MM.1S (cell line): Measurements from ENCODE around the gene OR10S1.

Source experiments
- DNase-seq: peaks from one replicate; pipeline ENCODE4 v3.0.0-alpha.2; 2015
- H2AFZ ChIP-seq: fragments of 300-600 bp; sonication (generic); 2 replicates; pipeline ENCODE4 v1.6.0; 2016; ENCODE audit warnings: antibody characterized with exemption, low read length
- H3F3A ChIP-seq: fragments of 300-600 bp; sonication (generic); 2 replicates; pipeline ENCODE4 v1.6.1; 2016; ENCODE audit warnings: mild to moderate bottlenecking, antibody characterized with exemption, low read length, moderate library complexity, mixed read lengths; ENCODE audit not compliant: insufficient read depth
- H3K27ac ChIP-seq: fragments of 300-600 bp; sonication (generic); 2 replicates; pipeline ENCODE4 v1.5.1; 2016; ENCODE audit warnings: mild to moderate bottlenecking, low read length
- H3K27me3 ChIP-seq: fragments of 300-600 bp; sonication (generic); replicated peaks from 2 replicates; pipeline ENCODE4 v1.6.0; 2016; ENCODE audit warnings: low read length; ENCODE audit not compliant: insufficient read depth
- H3K36me3 ChIP-seq: fragments of 300-600 bp; sonication (generic); replicated peaks from 2 replicates; pipeline ENCODE4 v1.6.1; 2016; ENCODE audit warnings: mild to moderate bottlenecking, low read length, mixed read lengths; ENCODE audit not compliant: insufficient read depth
- H3K4me1 ChIP-seq: fragments of 300-600 bp; sonication (generic); 2 replicates; pipeline ENCODE4 v1.6.1; 2016; ENCODE audit warnings: low read length, mixed read lengths
- H3K4me2 ChIP-seq: fragments of 300-600 bp; sonication (generic); 2 replicates; pipeline ENCODE4 v1.6.0; 2016; ENCODE audit warnings: low read depth, low read length
- H3K4me3 ChIP-seq: fragments of 300-600 bp; sonication (generic); 2 replicates; pipeline ENCODE4 v1.5.1; 2016; ENCODE audit warnings: low read length, mixed read lengths
- H3K79me2 ChIP-seq: fragments of 300-600 bp; sonication (generic); 2 replicates; pipeline ENCODE4 v1.6.1; 2016; ENCODE audit warnings: mixed run types, low read length, mixed read lengths
- H3K9ac ChIP-seq: fragments of 300-600 bp; sonication (generic); 2 replicates; pipeline ENCODE4 v1.6.1; 2016; ENCODE audit warnings: low read length, mixed read lengths
- H3K9me2 ChIP-seq: fragments of 300-600 bp; sonication (generic); replicated peaks from 2 replicates; pipeline ENCODE4 v1.6.1; 2016; ENCODE audit warnings: mild to moderate bottlenecking, low read length, mixed read lengths; ENCODE audit not compliant: insufficient read depth
- H3K9me3 ChIP-seq: fragments of 300-600 bp; sonication (generic); replicated peaks from 2 replicates; pipeline ENCODE4 v1.6.1; 2016; ENCODE audit warnings: mild to moderate bottlenecking, low read length, mixed read lengths; ENCODE audit not compliant: insufficient read depth
- H4K20me1 ChIP-seq: fragments of 300-600 bp; sonication (generic); 2 replicates; pipeline ENCODE4 v1.6.1; 2016; ENCODE audit warnings: mild to moderate bottlenecking, low read length, moderate library complexity, mixed read lengths; ENCODE audit not compliant: insufficient read depth
- EZH2 ChIP-seq: fragments of 300-600 bp; sonication (generic); optimal IDR thresholded peaks from 2 replicates; pipeline ENCODE3; 2017; ENCODE audit warnings: low read depth, mild to moderate bottlenecking, antibody characterized with exemption, low read length, mixed read lengths
- EZH2phosphoT487 ChIP-seq: fragments of 300-600 bp; sonication (generic); IDR thresholded peaks from 2 replicates; pipeline ENCODE4 v1.6.1; 2018; ENCODE audit warnings: antibody characterized with exemption, low read length
- TF ChIP-seq, protein P1 (sequence below): fragments of 300-600 bp; sonication (generic); IDR thresholded peaks from 2 replicates; pipeline ENCODE4 v1.5.1; 2016; ENCODE audit warnings: antibody characterized with exemption, low read length, mixed read lengths

Gene OR10S1

DNA sequence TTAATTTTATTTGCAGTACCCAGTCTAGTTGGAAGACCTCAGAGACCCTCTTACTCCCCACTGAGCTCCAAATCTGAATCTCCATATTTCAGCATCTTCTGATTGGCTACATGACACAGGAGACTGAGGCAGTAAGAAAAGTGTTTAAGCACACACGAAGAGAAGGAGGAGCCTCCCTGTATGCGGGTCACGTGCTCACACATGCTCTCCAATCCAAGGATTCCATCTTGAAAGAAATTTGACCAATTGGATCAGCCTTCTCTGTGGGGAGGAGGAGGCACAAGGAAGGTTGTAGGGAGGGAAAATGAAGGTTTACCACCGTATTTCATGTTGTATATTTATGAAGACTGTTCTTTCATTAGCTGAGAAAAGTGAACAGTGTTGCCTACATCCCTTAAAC is 35.2 kb downstream of the OR10S1 start:
- Histone ChIP-seq H3K9me2 (no peaks in the 10 kb centered on the region), H3K4me1 (no peaks in the 10 kb centered on the region), H3K9ac (no peak overlapping the region), H3K27ac (no peak overlapping the region), H3K9me3 (no peaks in the 10 kb centered on the region), H3K79me2 (no peaks in the 10 kb centered on the region), H3K36me3 (no peaks in the 10 kb centered on the region), H3K4me2 (no peak overlapping the region), H3K4me3 (no peak overlapping the region), H3K27me3 (no peaks in the 10 kb centered on the region), H4K20me1 (no peaks in the 10 kb centered on the region), H3F3A (no peaks in the 10 kb centered on the region), H2AFZ (no peak overlapping the region)
- TF ChIP-seq, protein P1, sequence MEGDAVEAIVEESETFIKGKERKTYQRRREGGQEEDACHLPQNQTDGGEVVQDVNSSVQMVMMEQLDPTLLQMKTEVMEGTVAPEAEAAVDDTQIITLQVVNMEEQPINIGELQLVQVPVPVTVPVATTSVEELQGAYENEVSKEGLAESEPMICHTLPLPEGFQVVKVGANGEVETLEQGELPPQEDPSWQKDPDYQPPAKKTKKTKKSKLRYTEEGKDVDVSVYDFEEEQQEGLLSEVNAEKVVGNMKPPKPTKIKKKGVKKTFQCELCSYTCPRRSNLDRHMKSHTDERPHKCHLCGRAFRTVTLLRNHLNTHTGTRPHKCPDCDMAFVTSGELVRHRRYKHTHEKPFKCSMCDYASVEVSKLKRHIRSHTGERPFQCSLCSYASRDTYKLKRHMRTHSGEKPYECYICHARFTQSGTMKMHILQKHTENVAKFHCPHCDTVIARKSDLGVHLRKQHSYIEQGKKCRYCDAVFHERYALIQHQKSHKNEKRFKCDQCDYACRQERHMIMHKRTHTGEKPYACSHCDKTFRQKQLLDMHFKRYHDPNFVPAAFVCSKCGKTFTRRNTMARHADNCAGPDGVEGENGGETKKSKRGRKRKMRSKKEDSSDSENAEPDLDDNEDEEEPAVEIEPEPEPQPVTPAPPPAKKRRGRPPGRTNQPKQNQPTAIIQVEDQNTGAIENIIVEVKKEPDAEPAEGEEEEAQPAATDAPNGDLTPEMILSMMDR = no peak
- TF ChIP-seq EZH2phosphoT487 = no peak
- no peak for TF ChIP-seq EZH2
- DNase-seq = no peak

DNA sequence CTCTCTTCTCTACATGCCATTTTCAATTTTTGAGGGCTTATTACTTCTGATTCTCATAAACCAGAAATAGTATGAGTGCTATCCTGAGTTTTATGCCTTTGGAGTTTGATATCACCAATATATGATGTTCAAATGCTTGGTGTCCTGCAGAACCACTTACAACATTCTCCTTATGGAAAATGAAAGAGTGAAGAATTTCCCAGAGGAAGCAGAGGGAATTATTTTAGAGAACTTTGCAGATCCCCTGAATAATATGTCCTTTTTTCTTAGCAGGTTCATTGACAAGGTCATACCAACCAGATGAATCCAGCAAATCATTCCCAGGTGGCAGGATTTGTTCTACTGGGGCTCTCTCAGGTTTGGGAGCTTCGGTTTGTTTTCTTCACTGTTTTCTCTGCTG is 38.3 kb downstream of the OR10S1 start, which contains the start of gene OR4D5:
Gene OR4D5, plus strand, starts transcription at position 301 of the 400 bp plus-strand sequence. Its CDS starts 0 bp downstream, at position 301.
- H3K4me2 ChIP-seq = no peak within 1 kb of the TSS
- H3K27ac ChIP-seq = no peak within 1 kb of the TSS
- TF ChIP-seq EZH2 (no peak), EZH2phosphoT487 (no peak)
- TF ChIP-seq, protein P1 = no peak
- no peaks in the 10 kb centered on the region for H3K79me2 ChIP-seq
- no peaks in the 10 kb centered on the region for H3K9me2 ChIP-seq
- no peak within 1 kb of the TSS for H3K9ac ChIP-seq
- no peaks in the 10 kb centered on the region for H3K36me3 ChIP-seq
- H3F3A ChIP-seq = no peaks in the 10 kb centered on the region
- no peak within 1 kb of the TSS for H3K4me3 ChIP-seq
- H3K27me3 ChIP-seq = no peaks in the 10 kb centered on the region
- no peak for DNase-seq
- H3K4me1 ChIP-seq = no peaks in the 10 kb centered on the region
- H2AFZ ChIP-seq = no peak within 1 kb of the TSS
- no peaks in the 10 kb centered on the region for H3K9me3 ChIP-seq
- H4K20me1 ChIP-seq = no peaks in the 10 kb centered on the region
